HG03103 (cell line): ENCODE measurements around the gene XIAP.
A peak's percentile ranks its signal among the peaks of the same experiment; 100 is the strongest.

ENCODE experiments used
- ATAC-seq: cut with Tn5 transposase; IDR thresholded peaks from one replicate; pipeline ENCODE4 v1.9.1; 2021; ENCODE audit warnings: low read depth; ENCODE audit not compliant: unreplicated experiment

The XIAP gene

DNA sequence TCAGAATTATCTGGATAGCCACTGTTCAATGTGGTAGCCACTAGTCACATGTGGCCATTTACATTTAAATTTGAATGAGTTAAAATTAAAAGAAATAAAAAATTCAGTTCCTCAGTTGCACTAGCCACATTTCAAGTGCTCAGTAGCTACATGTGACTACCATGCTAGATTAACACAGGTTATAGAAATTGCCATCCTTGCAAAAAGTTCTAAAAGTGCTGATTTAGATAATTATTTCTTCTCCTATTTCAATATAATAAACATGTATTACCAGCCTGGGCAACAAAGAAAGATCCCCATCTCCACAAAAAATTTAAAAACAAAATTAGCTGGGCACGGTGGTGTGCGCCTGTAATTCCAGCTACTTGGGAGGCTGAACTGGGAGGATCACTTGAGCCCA is 90.0 kb downstream of the XIAP start:
- no peak for ATAC-seq

GRCh38 chrX:123959281-123960063 is 99.6 kb downstream of the XIAP start:
- ATAC-seq = no peak

GRCh38 chrX:123960956-123961267 is 101.1 kb downstream of the XIAP start:
- ATAC-seq = no peak

GRCh38 chrX:123961268-123962005 is 101.6 kb downstream of the XIAP start, which contains the start of gene STAG2:
Gene STAG2, plus strand, starts transcription at chrX:123961706. Its CDS starts 60,922 bp downstream, at chrX:124022628.
- no peak for ATAC-seq

DNA sequence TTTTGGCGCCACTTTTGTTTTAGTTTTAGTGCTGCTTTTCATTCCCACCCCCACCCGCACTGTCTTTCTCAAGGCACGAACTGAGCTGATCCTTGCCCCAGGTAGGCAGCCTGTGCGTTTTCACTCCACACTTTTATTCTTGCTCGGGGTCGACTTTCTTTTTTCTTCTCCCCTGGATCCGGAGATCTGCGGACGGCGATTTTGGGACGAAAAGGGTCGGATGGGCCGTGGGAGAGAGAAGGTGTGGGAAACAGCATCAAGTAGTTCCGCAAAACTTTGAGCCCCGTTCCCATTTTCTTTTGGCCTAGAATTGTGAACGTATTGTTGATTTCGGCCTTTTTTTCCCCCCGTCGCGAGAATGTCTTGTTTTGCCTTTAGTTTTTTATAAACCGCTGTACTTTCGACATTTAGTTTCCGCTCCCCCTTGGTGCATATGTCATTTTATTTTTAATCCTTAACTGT is 102.2 kb downstream of the XIAP start:
- ATAC-seq = no peak

DNA sequence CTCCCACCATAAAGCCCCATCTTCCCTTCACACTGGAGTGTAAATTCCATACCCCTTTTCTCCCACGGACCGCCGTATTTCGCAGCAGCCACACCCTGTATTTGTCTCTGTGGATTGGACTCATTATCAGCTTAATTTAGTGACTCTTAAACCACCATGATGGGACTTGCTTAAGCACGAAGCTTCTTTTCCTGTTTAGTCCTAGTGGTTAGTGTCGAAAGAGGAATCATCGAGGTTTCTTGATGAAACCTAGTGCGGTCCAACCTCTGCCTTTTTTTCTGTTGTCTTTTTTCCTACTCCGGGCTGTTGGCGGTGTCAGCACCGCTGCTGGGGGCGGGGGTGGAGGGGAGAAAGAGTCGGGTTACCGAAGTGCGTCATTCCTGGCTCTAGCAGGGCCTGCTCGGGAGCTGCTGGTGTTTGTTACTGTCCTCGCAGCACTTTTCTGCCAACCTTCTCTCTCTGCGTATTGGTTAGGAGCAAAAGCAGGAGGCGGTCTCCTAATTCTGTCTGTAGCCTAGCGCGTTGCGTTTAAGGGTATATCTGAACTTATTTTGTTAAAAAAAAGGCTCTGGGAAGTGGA is 103.0 kb downstream of the XIAP start:
- peak; percentile 51 for ATAC-seq
